ENCODE measurements around the gene HJV.
A peak's percentile ranks its signal among the peaks of the same experiment; 100 is the strongest.

The HJV gene

GRCh38 chr1:145985129-145985501, 36.4 kb downstream of the HJV start:
- DNase-seq (ENCODE audit: extremely low read depth, insufficient read length): no peak
- no peaks in the 10 kb centered on the region for H3K27me3 ChIP-seq (replicated peaks; ENCODE audit: control insufficient read depth, insufficient read depth, low read length)
- H3K4me3 ChIP-seq (replicated peaks; ENCODE audit: low read depth, low read length): no peak overlapping the region
- no peaks in the 10 kb centered on the region for H3K36me3 ChIP-seq (ENCODE audit: control insufficient read depth, insufficient read depth, low read length)
- TF ChIP-seq CTCF (IDR thresholded peaks at IDR 0.05; ENCODE audit: insufficient read depth, low read length, poor library complexity, severe bottlenecking): no peak

- Histone ChIP-seq H3K27me3 (replicated peaks; ENCODE audit: control insufficient read depth, insufficient read depth, low read length) (no peaks in the 10 kb centered on the region), H3K36me3 (ENCODE audit: control insufficient read depth, insufficient read depth, low read length) (no peaks in the 10 kb centered on the region), H3K4me3 (replicated peaks; ENCODE audit: low read depth, low read length) (no peak overlapping the region)
- no peak for TF ChIP-seq CTCF (IDR thresholded peaks at IDR 0.05; ENCODE audit: insufficient read depth, low read length, poor library complexity, severe bottlenecking)
- DNase-seq (ENCODE audit: extremely low read depth, insufficient read length): no peak
Measured at GRCh38 chr1:145983960-145984830, 37.3 kb downstream of the HJV start.

GRCh38 chr1:145983206-145983675, 38.3 kb downstream of the HJV start:
- no peaks in the 10 kb centered on the region for H3K36me3 ChIP-seq (ENCODE audit: control insufficient read depth, insufficient read depth, low read length)
- no peak for TF ChIP-seq CTCF (IDR thresholded peaks at IDR 0.05; ENCODE audit: insufficient read depth, low read length, poor library complexity, severe bottlenecking)
- no peak for DNase-seq (ENCODE audit: extremely low read depth, insufficient read length)

GRCh38 chr1:145982010-145982723, 39.4 kb downstream of the HJV start:
- no peak for TF ChIP-seq CTCF (IDR thresholded peaks at IDR 0.05; ENCODE audit: insufficient read depth, low read length, poor library complexity, severe bottlenecking)
- DNase-seq (ENCODE audit: extremely low read depth, insufficient read length): no peak
- no peak overlapping the region for H3K4me3 ChIP-seq (replicated peaks; ENCODE audit: low read depth, low read length)
- H3K36me3 ChIP-seq (ENCODE audit: control insufficient read depth, insufficient read depth, low read length): no peaks in the 10 kb centered on the region
- no peaks in the 10 kb centered on the region for H3K27me3 ChIP-seq (replicated peaks; ENCODE audit: control insufficient read depth, insufficient read depth, low read length)

More at GRCh38 chr1:145983206-145983675, 38.3 kb downstream of the HJV start:
- H3K27me3 ChIP-seq (replicated peaks; ENCODE audit: control insufficient read depth, insufficient read depth, low read length): no peaks in the 10 kb centered on the region
- H3K4me3 ChIP-seq (replicated peaks; ENCODE audit: low read depth, low read length): no peak overlapping the region

GRCh38 chr1:145980457-145980994, 41.0 kb downstream of the HJV start:
- peak; percentile 19 for DNase-seq (ENCODE audit: extremely low read depth, insufficient read length)
- no peak for TF ChIP-seq CTCF (IDR thresholded peaks at IDR 0.05; ENCODE audit: insufficient read depth, low read length, poor library complexity, severe bottlenecking)
- Histone ChIP-seq H3K27me3 (replicated peaks; ENCODE audit: control insufficient read depth, insufficient read depth, low read length) (no peaks in the 10 kb centered on the region), H3K4me3 (replicated peaks; ENCODE audit: low read depth, low read length) (no peak overlapping the region), H3K36me3 (ENCODE audit: control insufficient read depth, insufficient read depth, low read length) (no peaks in the 10 kb centered on the region)
